ENCODE measurements around the gene MTHFD2. TPM values are rescaled to one million over a fixed set of nuclear protein-coding genes. Genes with fewer than 3 reads are reported as not detected.

Gene MTHFD2
- total and polyA plus RNA-seq, 2 donors (not counting 3 experiments of a cell fraction or from before 2014, with no cell fraction given) = 25.6 to 83.2 TPM

DNA sequence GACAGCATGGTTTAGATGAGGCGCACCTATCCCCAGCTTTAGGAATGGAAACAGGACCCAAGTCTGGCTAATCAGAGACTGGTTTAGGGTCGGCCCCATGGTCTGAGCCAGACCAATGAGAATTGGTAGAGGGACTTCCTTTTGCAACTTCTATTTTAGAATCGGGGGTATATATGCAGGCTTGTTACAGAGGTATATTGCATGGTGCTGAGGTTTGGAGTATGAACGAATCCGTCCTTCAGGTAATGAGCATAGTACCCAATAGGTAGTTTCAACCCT is 49.2 kb upstream of the MTHFD2 start:
- FAIRE-seq (no peak), DNase-seq (ENCODE audit: low read depth, low spot score) (no peak)
- peaks cover 10% of the 10 kb centered on the region for H3K4me1 ChIP-seq (ENCODE audit: control insufficient read depth, extremely low read depth, insufficient read depth, low read length)
- CTCF ChIA-PET = interaction anchor here (0.8 to 7.7 kb wide), 7 partner anchors 11 to 469 kb away, joined by 3 to 180 read pairs (median 6); partner anchors contain the start of gene STAMBP
- H3K4me2 ChIP-seq (ENCODE audit: insufficient read depth, low read length) = no peak overlapping the region
- no peak overlapping the region for H3K27ac ChIP-seq (ENCODE audit: insufficient read depth, low read depth, low read length)
- no peak overlapping the region for H2AFZ ChIP-seq (ENCODE audit: low read depth, low read length)
- H4K20me1 ChIP-seq (replicated peaks; ENCODE audit: control insufficient read depth, extremely low read depth, insufficient read depth, low read length) = no peaks in the 10 kb centered on the region
- H3K9me1 ChIP-seq (replicated peaks; ENCODE audit: control insufficient read depth, extremely low read depth, insufficient read depth, low read length) = no peaks in the 10 kb centered on the region
- H3K27me3 ChIP-seq (ENCODE audit: control insufficient read depth in 2 of 2, insufficient read depth in 2 of 2, low read length in 2 of 2) = no peaks in the 10 kb centered on the region
- H3K9ac ChIP-seq (replicated peaks; ENCODE audit: extremely low read depth, insufficient read depth, low read length) = no peak overlapping the region
- no peaks in the 10 kb centered on the region for H3K9me3 ChIP-seq (replicated peaks; ENCODE audit: control insufficient read depth, insufficient read depth, low read length)
- H3K79me2 ChIP-seq (ENCODE audit: control insufficient read depth, insufficient read depth, low read length) = peaks cover 8% of the 10 kb centered on the region
- H3K36me3 ChIP-seq (ENCODE audit: control insufficient read depth in 2 of 2, extremely low read depth in 1 of 2, insufficient read depth in 2 of 2, low read length in 2 of 2) = peaks cover 0 to 3% of the 10 kb centered on the region in 2 experiments
- POLR2A ChIA-PET = interaction anchor here (0.6 kb wide), 2 partner anchors 21 to 247 kb away, joined by 3 to 4 read pairs; no protein-coding TSS in a partner anchor
- dilution Hi-C loops (cut with MboI; ENCODE audit: extremely low pct_ligation_motif_present, low sequenced_read_pairs) = no loop called here
- intact Hi-C loops (cut with micrococcal nuclease) = loop anchor here (2.0 to 10.0 kb wide), 3 partner anchors 50 to 242 kb away; partner anchors contain the start of genes MTHFD2 and TET3
- no peak for TF ChIP-seq MAX (IDR thresholded peaks at IDR 0.05; ENCODE audit: insufficient read depth, insufficient read length)
- TF ChIP-seq, protein P1, sequence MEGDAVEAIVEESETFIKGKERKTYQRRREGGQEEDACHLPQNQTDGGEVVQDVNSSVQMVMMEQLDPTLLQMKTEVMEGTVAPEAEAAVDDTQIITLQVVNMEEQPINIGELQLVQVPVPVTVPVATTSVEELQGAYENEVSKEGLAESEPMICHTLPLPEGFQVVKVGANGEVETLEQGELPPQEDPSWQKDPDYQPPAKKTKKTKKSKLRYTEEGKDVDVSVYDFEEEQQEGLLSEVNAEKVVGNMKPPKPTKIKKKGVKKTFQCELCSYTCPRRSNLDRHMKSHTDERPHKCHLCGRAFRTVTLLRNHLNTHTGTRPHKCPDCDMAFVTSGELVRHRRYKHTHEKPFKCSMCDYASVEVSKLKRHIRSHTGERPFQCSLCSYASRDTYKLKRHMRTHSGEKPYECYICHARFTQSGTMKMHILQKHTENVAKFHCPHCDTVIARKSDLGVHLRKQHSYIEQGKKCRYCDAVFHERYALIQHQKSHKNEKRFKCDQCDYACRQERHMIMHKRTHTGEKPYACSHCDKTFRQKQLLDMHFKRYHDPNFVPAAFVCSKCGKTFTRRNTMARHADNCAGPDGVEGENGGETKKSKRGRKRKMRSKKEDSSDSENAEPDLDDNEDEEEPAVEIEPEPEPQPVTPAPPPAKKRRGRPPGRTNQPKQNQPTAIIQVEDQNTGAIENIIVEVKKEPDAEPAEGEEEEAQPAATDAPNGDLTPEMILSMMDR (IDR thresholded peaks at IDR 0.05; ENCODE audit: extremely low read depth in 1 of 2, insufficient read depth in 1 of 2, low read depth in 1 of 2, low read length in 2 of 2) = no peak
- no peak overlapping the region for H3K4me3 ChIP-seq (replicated peaks in 1 of 3; ENCODE audit: insufficient read depth in 1 of 3, low read depth in 1 of 3, low read length in 3 of 3)
- no TSS peak for BruUV-seq (replicated peaks)

- intact Hi-C loops (cut with micrococcal nuclease) = loop anchor here (2.0 to 10.0 kb wide), 3 partner anchors 49 to 242 kb away; partner anchors contain the start of genes MTHFD2 and TET3
- dilution Hi-C loops (cut with MboI; ENCODE audit: extremely low pct_ligation_motif_present, low sequenced_read_pairs) = no loop called here
These were observed 48.7 kb upstream of the MTHFD2 start for GRCh38 chr2:74149570-74150319.

More at GRCh38 chr2:74149570-74150319, 48.7 kb upstream of the MTHFD2 start:
- FAIRE-seq (no peak), DNase-seq (ENCODE audit: low read depth, low spot score) (no peak)
- Histone ChIP-seq H2AFZ (ENCODE audit: low read depth, low read length) (no peak overlapping the region), H3K9me1 (replicated peaks; ENCODE audit: control insufficient read depth, extremely low read depth, insufficient read depth, low read length) (no peaks in the 10 kb centered on the region), H3K4me3 (replicated peaks in 1 of 3; ENCODE audit: insufficient read depth in 1 of 3, low read depth in 1 of 3, low read length in 3 of 3) (no peak overlapping the region), H3K9me3 (replicated peaks; ENCODE audit: control insufficient read depth, insufficient read depth, low read length) (no peaks in the 10 kb centered on the region), H4K20me1 (replicated peaks; ENCODE audit: control insufficient read depth, extremely low read depth, insufficient read depth, low read length) (no peaks in the 10 kb centered on the region), H3K27ac (ENCODE audit: insufficient read depth, low read depth, low read length) (no peak overlapping the region), H3K27me3 (ENCODE audit: control insufficient read depth in 2 of 2, insufficient read depth in 2 of 2, low read length in 2 of 2) (no peaks in the 10 kb centered on the region), H3K4me1 (ENCODE audit: control insufficient read depth, extremely low read depth, insufficient read depth, low read length) (peaks cover 10% of the 10 kb centered on the region), H3K79me2 (ENCODE audit: control insufficient read depth, insufficient read depth, low read length) (peaks cover 8% of the 10 kb centered on the region), H3K4me2 (ENCODE audit: insufficient read depth, low read length) (no peak overlapping the region), H3K9ac (replicated peaks; ENCODE audit: extremely low read depth, insufficient read depth, low read length) (no peak overlapping the region), H3K36me3 (ENCODE audit: control insufficient read depth in 2 of 2, extremely low read depth in 1 of 2, insufficient read depth in 2 of 2, low read length in 2 of 2) (peaks cover 0 to 3% of the 10 kb centered on the region in 2 experiments)
- ChIA-PET CTCF (interaction anchor here (0.8 to 7.7 kb wide), 8 partner anchors 11 to 327 kb away, joined by 3 to 180 read pairs (median 6); partner anchors contain the start of genes MOB1A and STAMBP), POLR2A (interaction anchor here (0.6 to 0.7 kb wide), 3 partner anchors 32 to 246 kb away, joined by 4 to 6 read pairs (median 4); no protein-coding TSS in a partner anchor)
- no peak for TF ChIP-seq EZH2 (IDR thresholded peaks at IDR 0.05; ENCODE audit: borderline replicate concordance, low read depth, low read length, severe bottlenecking)
- TF ChIP-seq MYC (IDR thresholded peaks at IDR 0.05; ENCODE audit: low read depth, low read length) = no peak
- TF ChIP-seq, protein P1 (IDR thresholded peaks at IDR 0.05; ENCODE audit: extremely low read depth in 1 of 2, insufficient read depth in 1 of 2, low read depth in 1 of 2, low read length in 2 of 2) = no peak
- no peak for TF ChIP-seq FOS (IDR thresholded peaks at IDR 0.05; ENCODE audit: borderline replicate concordance, insufficient read depth, low read length)
- no peak for TF ChIP-seq POLR2AphosphoS5 (IDR thresholded peaks at IDR 0.05; ENCODE audit: insufficient read depth, low read depth, low read length)
- no peak for TF ChIP-seq GATA2 (IDR thresholded peaks at IDR 0.05; ENCODE audit: insufficient read depth, insufficient read length, low read depth, low read length)
- no peak for TF ChIP-seq JUN (IDR thresholded peaks at IDR 0.05; ENCODE audit: borderline replicate concordance, insufficient read depth, insufficient read length, low read depth)
- TF ChIP-seq MAX (IDR thresholded peaks at IDR 0.05; ENCODE audit: insufficient read depth, insufficient read length) = no peak
- TF ChIP-seq POLR2A (IDR thresholded peaks at IDR 0.05; ENCODE audit: low read depth, low read length) = no peak
- no TSS peak for BruUV-seq (replicated peaks)

Data from endothelial cell of umbilical vein (primary cell).